Hepatocyte (in vitro differentiated cells): ENCODE measurements around the gene HUWE1. TPM values are rescaled to one million over a fixed set of nuclear protein-coding genes. Genes with fewer than 3 reads are reported as not detected.
"Not testable (repeated sequence)": the region's sequence is repeated elsewhere in the genome, so short reads cannot be mapped to it uniquely, and the experiment has no call there.

ENCODE experiments used
- DNase-seq: peaks from one replicate; pipeline ENCODE4 v3.0.0-alpha.2; 2016; ENCODE audit warnings: low spot score
- H2AFZ ChIP-seq: fragments of 200-600 bp; sonication (generic); 2 replicates; pipeline ENCODE4 v1.6.0; 2016; ENCODE audit warnings: antibody characterized with exemption, mild to moderate bottlenecking
- H3K27ac ChIP-seq: fragments of 200-600 bp; sonication (generic); 2 replicates; pipeline ENCODE4 v1.5.1; 2016; ENCODE audit warnings: mild to moderate bottlenecking
- H3K27me3 ChIP-seq: fragments of 200-600 bp; sonication (generic); 2 replicates; pipeline ENCODE4 v1.6.1; 2016
- H3K36me3 ChIP-seq: fragments of 200-600 bp; sonication (generic); replicated peaks from 2 replicates; pipeline ENCODE4 v1.5.1; 2016; ENCODE audit warnings: low read depth; ENCODE audit not compliant: insufficient read depth
- H3K4me1 ChIP-seq: fragments of 200-600 bp; sonication (generic); 2 replicates; pipeline ENCODE4 v1.5.1; 2016; ENCODE audit warnings: mild to moderate bottlenecking, moderate library complexity; ENCODE audit not compliant: insufficient read depth
- H3K4me2 ChIP-seq: fragments of 200-600 bp; sonication (generic); 2 replicates; pipeline ENCODE4 v1.6.0; 2016
- H3K4me3 ChIP-seq: fragments of 200-600 bp; sonication (generic); 2 replicates; pipeline ENCODE4 v1.5.1; 2016; ENCODE audit warnings: mild to moderate bottlenecking
- H3K79me2 ChIP-seq: fragments of 200-600 bp; sonication (generic); 2 replicates; pipeline ENCODE4 v1.6.0; 2017; ENCODE audit warnings: mild to moderate bottlenecking
- H3K9me2 ChIP-seq: fragments of 200-600 bp; sonication (generic); replicated peaks from 2 replicates; pipeline ENCODE4 v1.6.0; 2017; ENCODE audit warnings: mild to moderate bottlenecking; ENCODE audit not compliant: insufficient read depth
- H3K9me3 ChIP-seq: fragments of 200-600 bp; sonication (generic); 2 replicates; pipeline ENCODE4 v1.5.1; 2016; ENCODE audit warnings: low read depth, mild to moderate bottlenecking
- H4K20me1 ChIP-seq: fragments of 200-600 bp; sonication (generic); 2 replicates; pipeline ENCODE4 v1.6.0; 2016; ENCODE audit warnings: mild to moderate bottlenecking; ENCODE audit not compliant: insufficient read depth, poor library complexity, severe bottlenecking
- EZH2 ChIP-seq: fragments of 200-600 bp; sonication (generic); IDR thresholded peaks from 2 replicates; pipeline ENCODE4 v1.6.1; 2016; ENCODE audit warnings: antibody characterized with exemption, mild to moderate bottlenecking, borderline replicate concordance
- EZH2phosphoT487 ChIP-seq: fragments of 200-600 bp; sonication (generic); IDR thresholded peaks from one replicate; pipeline ENCODE4 v1.6.1; 2018; ENCODE audit warnings: antibody characterized with exemption, mild to moderate bottlenecking, low read depth, moderate library complexity; ENCODE audit not compliant: unreplicated experiment, severe bottlenecking
- WGBS: methylation state at CpG from one replicate; pipeline ENCODE4 v1.1.6; 2016; ENCODE audit warnings: low lambda C conversion rate; ENCODE audit errors: missing lambda C conversion rate; 5-methylcytosine and 5-hydroxymethylcytosine counted together
- polyA plus RNA-seq: library from polyadenylated mRNA; unstranded; fragments of >200 nt; fragmentation: Nextera tagmentation; extraction: Ambion mirVana; gene quantifications from 2 replicates; pipeline ENCODE4 v1.2.1, GENCODE V29; 2016
- total RNA-seq: library from RNA; depleted of rRNA; stranded (reverse); fragments of >200 nt; gene quantifications from 2 replicates; pipeline ENCODE4 v1.2.3, GENCODE V29; 2014
- TF ChIP-seq, protein P1 (sequence below): fragments of 200-600 bp; sonication (generic); IDR thresholded peaks from 2 replicates; pipeline ENCODE4 v1.5.1; 2016; ENCODE audit warnings: antibody characterized with exemption, mild to moderate bottlenecking; ENCODE audit not compliant: poor library complexity

HUWE1 gene
- total and polyA plus RNA-seq, 2 experiments from 2014 or later, result 39.2 to 104 TPM

DNA sequence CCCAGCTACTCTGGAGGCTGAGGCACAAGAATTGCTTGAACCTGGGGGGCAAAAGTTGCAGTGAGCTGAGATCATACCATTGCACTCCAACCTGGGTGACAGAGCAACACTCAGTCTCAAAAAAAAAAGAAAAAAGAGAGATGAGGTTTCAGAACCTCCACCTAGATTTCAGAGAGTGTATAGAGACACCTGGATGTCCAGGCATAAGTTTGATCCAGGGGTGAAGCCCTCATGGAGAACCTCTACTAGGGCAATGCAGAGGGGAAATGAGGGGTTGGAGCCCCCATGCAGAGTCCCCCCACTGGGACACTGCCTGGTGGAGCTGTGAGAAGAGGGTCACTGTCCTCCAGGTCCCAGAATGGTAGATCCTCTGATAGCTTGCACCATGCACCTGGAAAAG is 159.5 kb downstream of the HUWE1 start:
- Histone ChIP-seq H4K20me1 (no peaks in the 10 kb centered on the region), H3K36me3 (no peaks in the 10 kb centered on the region), H3K9me2 (no peaks in the 10 kb centered on the region), H3K9me3 (no peaks in the 10 kb centered on the region), H2AFZ (no peak overlapping the region), H3K27ac (no peak overlapping the region), H3K4me2 (no peak overlapping the region), H3K4me1 (no peaks in the 10 kb centered on the region), H3K4me3 (no peak overlapping the region), H3K27me3 (no peaks in the 10 kb centered on the region), H3K79me2 (no peaks in the 10 kb centered on the region)
- TF ChIP-seq EZH2 (no peak), EZH2phosphoT487 (no peak)
- TF ChIP-seq, protein P1, sequence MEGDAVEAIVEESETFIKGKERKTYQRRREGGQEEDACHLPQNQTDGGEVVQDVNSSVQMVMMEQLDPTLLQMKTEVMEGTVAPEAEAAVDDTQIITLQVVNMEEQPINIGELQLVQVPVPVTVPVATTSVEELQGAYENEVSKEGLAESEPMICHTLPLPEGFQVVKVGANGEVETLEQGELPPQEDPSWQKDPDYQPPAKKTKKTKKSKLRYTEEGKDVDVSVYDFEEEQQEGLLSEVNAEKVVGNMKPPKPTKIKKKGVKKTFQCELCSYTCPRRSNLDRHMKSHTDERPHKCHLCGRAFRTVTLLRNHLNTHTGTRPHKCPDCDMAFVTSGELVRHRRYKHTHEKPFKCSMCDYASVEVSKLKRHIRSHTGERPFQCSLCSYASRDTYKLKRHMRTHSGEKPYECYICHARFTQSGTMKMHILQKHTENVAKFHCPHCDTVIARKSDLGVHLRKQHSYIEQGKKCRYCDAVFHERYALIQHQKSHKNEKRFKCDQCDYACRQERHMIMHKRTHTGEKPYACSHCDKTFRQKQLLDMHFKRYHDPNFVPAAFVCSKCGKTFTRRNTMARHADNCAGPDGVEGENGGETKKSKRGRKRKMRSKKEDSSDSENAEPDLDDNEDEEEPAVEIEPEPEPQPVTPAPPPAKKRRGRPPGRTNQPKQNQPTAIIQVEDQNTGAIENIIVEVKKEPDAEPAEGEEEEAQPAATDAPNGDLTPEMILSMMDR, result no peak
- no peak for DNase-seq

GRCh38 chrX:53511322-53511721 is 175.2 kb downstream of the HUWE1 start:
- TF ChIP-seq EZH2 (no peak), EZH2phosphoT487 (no peak)
- TF ChIP-seq, protein P1, result no peak
- no peaks in the 10 kb centered on the region for H3K79me2 ChIP-seq
- H3K27ac ChIP-seq, result no peak overlapping the region
- H3K27me3 ChIP-seq, result no peaks in the 10 kb centered on the region
- H3K4me3 ChIP-seq, result no peak overlapping the region
- no peak for DNase-seq
- no peaks in the 10 kb centered on the region for H3K9me3 ChIP-seq
- H2AFZ ChIP-seq, result no peak overlapping the region
- no peaks in the 10 kb centered on the region for H4K20me1 ChIP-seq
- H3K4me1 ChIP-seq, result no peaks in the 10 kb centered on the region
- WGBS, result 92% methylated on average over 2 of the region's 2 CpGs
- no peaks in the 10 kb centered on the region for H3K36me3 ChIP-seq
- no peak overlapping the region for H3K4me2 ChIP-seq
- no peaks in the 10 kb centered on the region for H3K9me2 ChIP-seq

- WGBS, result no CpG with 5 or more reads among the region's 28 CpGs
- not testable (repeated sequence) for H3K79me2 ChIP-seq, H3K27ac ChIP-seq, DNase-seq, H3K27me3 ChIP-seq, H3K4me2 ChIP-seq, H3K4me3 ChIP-seq, H3K9me2 ChIP-seq, H4K20me1 ChIP-seq, H3K4me1 ChIP-seq, H2AFZ ChIP-seq, H3K36me3 ChIP-seq, H3K9me3 ChIP-seq
These were observed 182.5 kb downstream of the HUWE1 start for GRCh38 chrX:53504035-53504434.

- peak; percentile 31 for DNase-seq
- Histone ChIP-seq H3K4me1 (no peaks in the 10 kb centered on the region), H3K79me2 (no peaks in the 10 kb centered on the region), H3K36me3 (no peaks in the 10 kb centered on the region), H3K4me2 (no peak overlapping the region), H4K20me1 (no peaks in the 10 kb centered on the region), H3K9me3 (no peaks in the 10 kb centered on the region), H3K27me3 (no peaks in the 10 kb centered on the region), H3K9me2 (no peaks in the 10 kb centered on the region), H3K4me3 (no peak overlapping the region), H2AFZ (no peak overlapping the region), H3K27ac (no peak overlapping the region)
- TF ChIP-seq EZH2 (no peak), EZH2phosphoT487 (no peak)
- TF ChIP-seq, protein P1, result no peak
These were observed 192.1 kb downstream of the HUWE1 start for GRCh38 chrX:53494436-53494835.
